Osteoblast (primary cell): ENCODE data around the gene CIART. TPM values are rescaled to one million over a fixed set of nuclear protein-coding genes. Genes with fewer than 3 reads are reported as not detected.
"Not testable (repeated sequence)": the region's sequence is repeated elsewhere in the genome, so short reads cannot be mapped to it uniquely, and the experiment has no call there.

Source experiments
- DNase-seq: peaks from one replicate; pipeline ENCODE4 v3.0.0; 2011; ENCODE audit warnings: low spot score, mixed read lengths; ENCODE audit not compliant: insufficient read length; ENCODE audit errors: missing footprints
- H2AFZ ChIP-seq: 2 replicates; pipeline ENCODE4 v1.6.0; 2011; ENCODE audit warnings: mild to moderate bottlenecking, low read length
- H3K27ac ChIP-seq: 2 replicates; pipeline ENCODE4 v1.5.1; 2011; ENCODE audit warnings: mild to moderate bottlenecking, low read depth, low read length, moderate library complexity
- H3K27me3 ChIP-seq: 2 replicates; pipeline ENCODE4 v1.6.0; 2012; ENCODE audit warnings: mild to moderate bottlenecking, control low read depth, inconsistent platforms, low read length, moderate library complexity; ENCODE audit not compliant: insufficient read depth
- H3K36me3 ChIP-seq: 2 replicates; pipeline ENCODE4 v1.5.1; 2011; ENCODE audit warnings: mild to moderate bottlenecking, low read length, control low read depth, moderate library complexity; ENCODE audit not compliant: insufficient read depth
- H3K4me1 ChIP-seq: 2 replicates; pipeline ENCODE4 v1.5.1; 2011; ENCODE audit warnings: mild to moderate bottlenecking, low read length, control low read depth, moderate library complexity; ENCODE audit not compliant: insufficient read depth
- H3K4me2 ChIP-seq: 2 replicates; pipeline ENCODE4 v1.6.0; 2011; ENCODE audit warnings: mild to moderate bottlenecking, low read length; ENCODE audit not compliant: insufficient read depth
- H3K4me3 ChIP-seq: fragments of 200-600 bp; sonication (generic); 3 replicates; pipeline ENCODE4 v1.5.1; 2012; ENCODE audit warnings: mild to moderate bottlenecking, low read length, inconsistent platforms; ENCODE audit not compliant: insufficient read depth
- H3K79me2 ChIP-seq: 2 replicates; pipeline ENCODE4 v1.6.0; 2012; ENCODE audit warnings: mild to moderate bottlenecking, low read length, control low read depth, inconsistent platforms; ENCODE audit not compliant: insufficient read depth
- H3K9me3 ChIP-seq: 2 replicates; pipeline ENCODE4 v1.5.1; 2011; ENCODE audit warnings: low read depth, low read length, control low read depth
- H4K20me1 ChIP-seq: 2 replicates; pipeline ENCODE4 v1.6.0; 2012; ENCODE audit warnings: mild to moderate bottlenecking, low read length, control low read depth; ENCODE audit not compliant: insufficient read depth
- total RNA-seq: library from RNA; depleted of rRNA; stranded (reverse); fragments of >200 nt; gene quantifications from 2 replicates; pipeline ENCODE4 v1.2.3, GENCODE V29; 2012
- TF ChIP-seq, protein P1 (sequence below): IDR thresholded peaks from 2 replicates; pipeline ENCODE4 v1.5.1; 2011; ENCODE audit warnings: mild to moderate bottlenecking, low read depth, low read length, moderate library complexity; ENCODE audit errors: extremely low read depth

CIART gene, protein sequence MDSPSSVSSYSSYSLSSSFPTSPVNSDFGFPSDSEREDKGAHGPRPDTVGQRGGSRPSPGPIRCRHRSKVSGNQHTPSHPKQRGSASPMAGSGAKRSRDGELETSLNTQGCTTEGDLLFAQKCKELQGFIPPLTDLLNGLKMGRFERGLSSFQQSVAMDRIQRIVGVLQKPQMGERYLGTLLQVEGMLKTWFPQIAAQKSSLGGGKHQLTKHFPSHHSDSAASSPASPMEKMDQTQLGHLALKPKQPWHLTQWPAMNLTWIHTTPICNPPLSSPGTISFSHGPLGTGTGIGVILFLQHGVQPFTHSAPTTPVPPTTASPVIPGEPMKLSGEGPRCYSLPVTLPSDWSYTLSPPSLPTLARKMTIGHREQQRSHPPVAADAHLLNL
- 15.6 and 16.3 TPM in 2 replicates for total RNA-seq

DNA sequence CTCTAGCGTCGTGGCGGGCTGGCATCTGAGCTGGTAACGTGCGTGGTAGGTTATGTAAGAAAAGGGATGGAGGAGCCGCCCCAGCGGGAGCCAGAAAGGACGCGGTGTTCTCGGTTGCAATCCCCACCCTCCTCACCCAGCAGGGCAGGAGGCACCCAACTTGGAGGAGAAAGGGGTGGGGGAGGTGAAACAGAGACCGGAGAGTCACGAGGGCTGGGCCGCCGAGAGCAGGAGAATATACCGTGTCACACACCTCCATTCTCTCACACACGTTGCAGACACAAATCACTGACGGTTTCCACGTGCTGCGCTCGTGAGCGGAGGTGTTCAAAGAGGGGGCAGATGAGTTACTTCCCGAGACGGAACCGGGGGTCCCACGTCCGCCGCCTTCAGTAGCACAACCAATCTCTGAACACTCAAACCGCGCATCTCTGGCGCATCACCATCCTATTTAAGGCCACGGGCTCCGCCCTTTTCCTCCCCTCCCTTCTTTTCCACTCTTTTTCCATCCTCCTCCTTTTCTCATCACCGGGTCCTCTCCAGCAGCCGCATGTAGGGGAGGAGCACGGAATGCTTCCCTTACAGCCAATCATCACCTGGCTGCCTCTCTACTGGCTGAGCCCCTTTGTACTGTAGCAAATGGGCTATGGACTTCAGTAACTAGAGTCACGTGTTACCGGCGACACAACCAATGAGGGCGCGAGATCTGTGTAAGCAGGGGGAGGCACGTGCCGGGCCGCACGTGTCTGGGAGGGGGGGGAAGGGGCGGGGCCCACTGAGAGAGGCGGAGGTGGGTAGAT, at the start of gene CIART:
CIART (plus strand) TSS at position 797 of the 800 bp plus-strand sequence. CDS start 714 bp downstream, outside the sequence.
- Histone ChIP-seq H3K4me3 (peak within 1 kb of the TSS; percentile 90), H2AFZ (peak within 1 kb of the TSS; percentile 98), H3K27me3 (no peaks in the 10 kb centered on the region), H4K20me1 (no peaks in the 10 kb centered on the region), H3K79me2 (peaks cover 12% of the 10 kb centered on the region), H3K36me3 (peaks cover 27% of the 10 kb centered on the region), H3K9me3 (no peaks in the 10 kb centered on the region), H3K4me2 (peak within 1 kb of the TSS; percentile 98), H3K4me1 (peaks cover 24% of the 10 kb centered on the region), H3K27ac (peak within 1 kb of the TSS; percentile 89)
- TF ChIP-seq, protein P1, sequence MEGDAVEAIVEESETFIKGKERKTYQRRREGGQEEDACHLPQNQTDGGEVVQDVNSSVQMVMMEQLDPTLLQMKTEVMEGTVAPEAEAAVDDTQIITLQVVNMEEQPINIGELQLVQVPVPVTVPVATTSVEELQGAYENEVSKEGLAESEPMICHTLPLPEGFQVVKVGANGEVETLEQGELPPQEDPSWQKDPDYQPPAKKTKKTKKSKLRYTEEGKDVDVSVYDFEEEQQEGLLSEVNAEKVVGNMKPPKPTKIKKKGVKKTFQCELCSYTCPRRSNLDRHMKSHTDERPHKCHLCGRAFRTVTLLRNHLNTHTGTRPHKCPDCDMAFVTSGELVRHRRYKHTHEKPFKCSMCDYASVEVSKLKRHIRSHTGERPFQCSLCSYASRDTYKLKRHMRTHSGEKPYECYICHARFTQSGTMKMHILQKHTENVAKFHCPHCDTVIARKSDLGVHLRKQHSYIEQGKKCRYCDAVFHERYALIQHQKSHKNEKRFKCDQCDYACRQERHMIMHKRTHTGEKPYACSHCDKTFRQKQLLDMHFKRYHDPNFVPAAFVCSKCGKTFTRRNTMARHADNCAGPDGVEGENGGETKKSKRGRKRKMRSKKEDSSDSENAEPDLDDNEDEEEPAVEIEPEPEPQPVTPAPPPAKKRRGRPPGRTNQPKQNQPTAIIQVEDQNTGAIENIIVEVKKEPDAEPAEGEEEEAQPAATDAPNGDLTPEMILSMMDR = no peak
- DNase-seq = peak; percentile 96

- not testable (repeated sequence) for H2AFZ ChIP-seq, H3K27me3 ChIP-seq, H4K20me1 ChIP-seq, DNase-seq, H3K4me3 ChIP-seq, H3K36me3 ChIP-seq, H3K9me3 ChIP-seq
- H3K4me1 ChIP-seq = peaks cover 16% of the 10 kb centered on the region
- H3K79me2 ChIP-seq = peaks cover 43% of the 10 kb centered on the region
- peak overlapping the region; percentile 99 for H3K4me2 ChIP-seq
- peak overlapping the region; percentile 60 for H3K27ac ChIP-seq
Observed at GRCh38 chr1:150232921-150233320, 49.4 kb upstream of the CIART start.

DNA sequence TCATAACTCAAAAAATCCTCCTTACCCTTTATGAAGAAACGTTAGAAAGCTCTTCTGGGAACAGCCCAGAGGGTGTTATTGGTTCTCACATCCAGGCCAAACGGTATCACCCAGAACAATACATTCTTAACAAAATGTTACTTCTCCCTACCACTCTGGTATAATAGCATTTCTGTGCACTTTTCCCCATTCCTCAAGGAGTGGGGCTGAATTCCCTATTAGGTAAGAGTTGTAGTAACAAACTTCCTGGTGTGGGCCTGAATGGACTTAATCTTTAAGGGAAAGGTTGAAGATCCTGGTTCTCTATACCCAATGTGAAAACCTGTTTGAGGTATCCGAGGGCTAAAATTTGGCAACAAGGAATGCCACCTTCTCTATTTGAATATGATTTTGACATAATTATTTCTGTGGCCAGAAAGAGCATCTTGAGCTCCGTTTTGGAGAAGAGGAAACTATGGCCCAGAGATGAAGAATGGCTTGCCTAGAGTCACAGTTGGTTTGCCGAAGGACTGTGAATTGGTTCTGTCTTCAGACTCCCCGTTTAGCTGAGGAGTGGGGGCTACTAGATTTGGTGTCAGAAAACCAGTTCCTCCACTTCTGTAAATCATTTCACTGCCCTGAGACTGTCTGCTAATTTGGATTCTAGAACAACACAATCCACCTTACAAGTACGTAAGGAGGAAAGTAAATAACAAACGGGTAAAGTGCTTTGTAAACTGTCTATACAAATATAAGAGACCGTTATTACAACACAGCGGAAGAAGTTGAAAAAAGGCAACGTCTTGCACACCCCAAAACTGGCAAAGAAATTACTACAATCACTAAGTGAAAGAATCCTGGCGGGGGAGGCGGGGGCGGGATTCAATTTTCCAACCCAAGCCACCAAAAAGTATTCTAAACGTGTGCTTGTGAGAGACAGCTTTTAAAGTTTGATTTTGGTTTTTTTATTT, 48.7 kb upstream of the CIART start:
- H3K36me3 ChIP-seq = peaks cover 10% of the 10 kb centered on the region
- peak overlapping the region; percentile 72 for H3K4me3 ChIP-seq
- H3K27me3 ChIP-seq = no peaks in the 10 kb centered on the region
- peaks cover 43% of the 10 kb centered on the region for H3K79me2 ChIP-seq
- H3K4me2 ChIP-seq = peak overlapping the region; percentile 99
- no peaks in the 10 kb centered on the region for H4K20me1 ChIP-seq
- H3K9me3 ChIP-seq = no peaks in the 10 kb centered on the region
- H3K4me1 ChIP-seq = peaks cover 16% of the 10 kb centered on the region
- TF ChIP-seq, protein P1 = no peak
- peak; percentile 61 for DNase-seq
- H2AFZ ChIP-seq = peak overlapping the region; percentile 56
- peak overlapping the region; percentile 60 for H3K27ac ChIP-seq

GRCh38 chr1:150234309-150234565, 48.1 kb upstream of the CIART start:
- Histone ChIP-seq H2AFZ (peak overlapping the region; percentile 87), H4K20me1 (no peaks in the 10 kb centered on the region), H3K79me2 (peaks cover 43% of the 10 kb centered on the region), H3K4me3 (peak overlapping the region; percentile 72), H3K9me3 (no peaks in the 10 kb centered on the region), H3K36me3 (peaks cover 6% of the 10 kb centered on the region), H3K4me1 (peaks cover 16% of the 10 kb centered on the region), H3K27me3 (no peaks in the 10 kb centered on the region), H3K27ac (peak overlapping the region; percentile 60), H3K4me2 (peak overlapping the region; percentile 99)
- TF ChIP-seq, protein P1 = no peak
- DNase-seq = no peak
